Activated CD4-positive, alpha-beta memory T cell treated with anti-CD3 and anti-CD28 coated beads, Interleukin-2, amount 10 ng/mL, durations not matched to agents 7 days and 5 days (primary cell): ENCODE data around the gene POLD4. TPM values are rescaled to one million over a fixed set of nuclear protein-coding genes. Genes with fewer than 3 reads are reported as not detected.

Source experiments
- CTCF ChIA-PET: fragments of 350-600 bp; sonication (Branson Sonifier 250); formaldehyde crosslinking; loops from one replicate; lab custom pipeline; 2021; ENCODE audit warnings: antibody characterized with exemption, inconsistent platforms; lab: Charles Lee
- POLR2A ChIA-PET: fragments of 350-600 bp; sonication (Branson Sonifier 250); formaldehyde crosslinking; loops from one replicate; lab custom pipeline; 2021; ENCODE audit warnings: antibody characterized with exemption; lab: Charles Lee
- DNase-seq: peaks from one replicate; pipeline ENCODE4 v3.0.0-alpha.2; 2020
- H3K27ac Mint-ChIP-seq: one replicate; pipeline ENCODE4 v1.8.0; 2021; ENCODE audit warnings: mild to moderate bottlenecking, mixed read lengths
- H3K27me3 Mint-ChIP-seq: one replicate; pipeline ENCODE4 v1.8.0; 2021; ENCODE audit warnings: mixed read lengths
- H3K36me3 Mint-ChIP-seq: one replicate; pipeline ENCODE4 v1.8.0; 2021; ENCODE audit warnings: low read depth, mixed read lengths
- H3K4me1 Mint-ChIP-seq: one replicate; pipeline ENCODE4 v1.8.0; 2021; ENCODE audit warnings: mixed read lengths
- H3K4me3 Mint-ChIP-seq: one replicate; pipeline ENCODE4 v1.8.0; 2021; ENCODE audit warnings: mild to moderate bottlenecking, mixed read lengths
- H3K9me3 Mint-ChIP-seq: one replicate; pipeline ENCODE4 v1.8.0; 2021; ENCODE audit warnings: mixed read lengths
- total RNA-seq, 2 experiments: library from RNA; stranded (reverse); gene quantifications; one replicate each; pipeline ENCODE4 v1.2.3, GENCODE V29; 2021

Gene POLD4
- total RNA-seq, 2 experiments from 2014 or later: 74.0 to 74.1 TPM

- no peak overlapping the region for H3K27ac Mint-ChIP-seq
- peak overlapping the region; percentile 24 for H3K4me3 Mint-ChIP-seq
- ChIA-PET POLR2A (interaction anchor here (1.5 to 8.2 kb wide), 8 partner anchors 12 to 49 kb away, joined by 4 to 96 read pairs (median 16); partner anchors contain the start of genes ANKRD13D and GRK2), CTCF (interaction anchor here (1.6 to 3.0 kb wide), 3 partner anchors 13 to 15 kb away, joined by 5 to 13 read pairs (median 5); no protein-coding TSS in a partner anchor)
- H3K27me3 Mint-ChIP-seq: no peaks in the 10 kb centered on the region
- H3K9me3 Mint-ChIP-seq: no peaks in the 10 kb centered on the region
- DNase-seq: no peak
- peaks cover 19% of the 10 kb centered on the region for H3K4me1 Mint-ChIP-seq
- H3K36me3 Mint-ChIP-seq: peaks cover 28% of the 10 kb centered on the region
These were observed 51.3 kb downstream of the POLD4 start for GRCh38 chr11:67301951-67302516.

GRCh38 chr11:67301313-67301921 lies 51.9 kb downstream of the POLD4 start:
- ChIA-PET CTCF (interaction anchor here (1.1 kb wide), 1 partner anchor 38 kb away, joined by 3 read pairs; no protein-coding TSS in a partner anchor), POLR2A (interaction anchor here (3.0 to 8.2 kb wide), 3 partner anchors 11 to 34 kb away, joined by 16 to 96 read pairs (median 19); partner anchors contain the start of genes ANKRD13D and GRK2)
- no peak overlapping the region for H3K27ac Mint-ChIP-seq
- H3K4me1 Mint-ChIP-seq: peaks cover 24% of the 10 kb centered on the region
- H3K27me3 Mint-ChIP-seq: no peaks in the 10 kb centered on the region
- H3K4me3 Mint-ChIP-seq: no peak overlapping the region
- H3K36me3 Mint-ChIP-seq: peaks cover 35% of the 10 kb centered on the region
- peaks cover 4% of the 10 kb centered on the region for H3K9me3 Mint-ChIP-seq
- DNase-seq: no peak

Other genes starting within 250 kb of the POLD4 start
- gene KDM2A, start 234.3 kb downstream of the POLD4 start, total RNA-seq: 10 to 100 TPM; 87.1 to 95.9 TPM
- 100 to 1,000 TPM; 333 to 338 TPM for gene GRK2, start 87.1 kb downstream of the POLD4 start, total RNA-seq
- 100 to 1,000 TPM; 157 to 163 TPM for gene ANKRD13D, start 64.2 kb downstream of the POLD4 start, total RNA-seq
- gene SSH3, start 50.0 kb downstream of the POLD4 start, total RNA-seq: 10 to 100 TPM; 15.4 to 19.0 TPM
- under 1 TPM; 0.65 to 0.71 TPM for gene CLCF1, start 20.1 kb upstream of the POLD4 start, total RNA-seq
- gene RAD9A, start 38.4 kb upstream of the POLD4 start, total RNA-seq: 10 to 100 TPM; 48.0 to 53.9 TPM
- 100 to 1,000 TPM; 308 to 315 TPM for gene PPP1CA, start 48.3 kb upstream of the POLD4 start, total RNA-seq
- gene TBC1D10C, start 50.5 kb upstream of the POLD4 start, total RNA-seq: 100 to 1,000 TPM; 285 to 310 TPM
- gene CARNS1, start 62.1 kb upstream of the POLD4 start, total RNA-seq: 1 to 10 TPM in 1 of 2 experiments, under 1 TPM in 1; 0.76 to 1.1 TPM
- 10 to 100 TPM; 56.9 to 57.1 TPM for gene RPS6KB2, start 74.9 kb upstream of the POLD4 start, total RNA-seq
- gene PTPRCAP, start 84.1 kb upstream of the POLD4 start, total RNA-seq: 100 to 1,000 TPM; 398 to 401 TPM
- gene CORO1B, start 89.9 kb upstream of the POLD4 start, total RNA-seq: 100 to 1,000 TPM; 192 to 196 TPM
- gene GPR152, start 99.2 kb upstream of the POLD4 start, total RNA-seq: not detected
- gene CABP4, start 101.8 kb upstream of the POLD4 start, total RNA-seq: 1 to 10 TPM; 2.3 to 3.3 TPM
- 10 to 100 TPM; 36.3 to 37.6 TPM for gene TMEM134, start 115.7 kb upstream of the POLD4 start, total RNA-seq
- 100 to 1,000 TPM; 152 to 159 TPM for gene AIP, start 129.5 kb upstream of the POLD4 start, total RNA-seq
- 100 to 1,000 TPM; 116 to 120 TPM for gene PITPNM1, start 151.8 kb upstream of the POLD4 start, total RNA-seq
- gene CDK2AP2, start 154.6 kb upstream of the POLD4 start, total RNA-seq: 100 to 1,000 TPM; 116 to 119 TPM
- gene CABP2, start 169.9 kb upstream of the POLD4 start, total RNA-seq: not detected
- 100 to 1,000 TPM; 195 to 198 TPM for gene GSTP1, start 230.3 kb upstream of the POLD4 start, total RNA-seq